NCI-H1105 treated with DMSO at 0.1 percent for 48 hours (cell line): ENCODE measurements around the gene SLC28A2.

ENCODE experiments used
- DNase-seq: peaks from one replicate; lab custom pipeline; 2025; lab: John Stamatoyannopoulos, UW

SLC28A2 gene

DNA sequence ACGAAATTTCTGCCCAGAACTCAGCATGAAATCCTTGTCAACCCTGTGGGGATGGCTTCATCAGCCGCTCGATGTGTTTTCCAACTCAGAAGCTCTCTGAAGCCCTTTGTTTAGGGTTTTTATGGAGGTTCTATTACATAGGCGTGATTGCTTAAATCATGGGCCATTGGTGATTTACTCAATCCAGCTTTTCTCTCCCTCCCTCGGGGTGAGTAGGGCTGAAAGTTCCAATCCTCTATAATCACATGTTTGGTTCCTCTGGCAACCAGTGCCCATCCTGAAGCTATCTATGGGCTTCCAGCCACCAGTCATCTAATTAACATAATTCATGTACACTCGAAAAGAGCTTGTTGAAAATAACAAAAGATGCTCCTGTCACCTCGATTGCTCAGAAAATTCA is 74.7 kb downstream of the SLC28A2 start:
- DNase-seq, result peak; percentile 15
